Measurements from ENCODE around the gene ART1.

The ART1 gene

DNA sequence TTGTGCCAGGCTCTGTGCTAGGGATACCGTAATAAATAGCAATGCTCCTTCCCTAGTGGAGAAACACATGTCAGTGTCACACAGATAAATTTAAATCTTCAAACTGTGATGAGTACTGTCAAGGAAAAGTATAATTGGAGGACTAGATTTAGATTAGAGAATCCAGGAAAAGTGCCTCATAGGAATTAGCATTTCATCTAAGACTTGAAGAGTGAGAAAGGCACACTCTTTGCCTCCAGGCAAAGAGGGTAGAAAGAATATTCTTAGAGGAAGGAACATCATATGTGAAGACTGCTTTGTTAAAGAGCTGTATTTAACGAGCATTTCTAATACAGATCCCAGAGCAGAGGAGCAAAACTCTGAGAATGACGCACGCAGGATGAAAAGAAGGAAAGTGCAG is 34.1 kb upstream of the ART1 start:
- no peak for DNase-seq (ENCODE audit: low spot score)
- H3K27ac ChIP-seq, result no peak overlapping the region
- ChIA-PET POLR2A (ENCODE audit: low non-redundant PET) (no interaction called here), CTCF (no interaction called here)
- TF ChIP-seq, protein P1, sequence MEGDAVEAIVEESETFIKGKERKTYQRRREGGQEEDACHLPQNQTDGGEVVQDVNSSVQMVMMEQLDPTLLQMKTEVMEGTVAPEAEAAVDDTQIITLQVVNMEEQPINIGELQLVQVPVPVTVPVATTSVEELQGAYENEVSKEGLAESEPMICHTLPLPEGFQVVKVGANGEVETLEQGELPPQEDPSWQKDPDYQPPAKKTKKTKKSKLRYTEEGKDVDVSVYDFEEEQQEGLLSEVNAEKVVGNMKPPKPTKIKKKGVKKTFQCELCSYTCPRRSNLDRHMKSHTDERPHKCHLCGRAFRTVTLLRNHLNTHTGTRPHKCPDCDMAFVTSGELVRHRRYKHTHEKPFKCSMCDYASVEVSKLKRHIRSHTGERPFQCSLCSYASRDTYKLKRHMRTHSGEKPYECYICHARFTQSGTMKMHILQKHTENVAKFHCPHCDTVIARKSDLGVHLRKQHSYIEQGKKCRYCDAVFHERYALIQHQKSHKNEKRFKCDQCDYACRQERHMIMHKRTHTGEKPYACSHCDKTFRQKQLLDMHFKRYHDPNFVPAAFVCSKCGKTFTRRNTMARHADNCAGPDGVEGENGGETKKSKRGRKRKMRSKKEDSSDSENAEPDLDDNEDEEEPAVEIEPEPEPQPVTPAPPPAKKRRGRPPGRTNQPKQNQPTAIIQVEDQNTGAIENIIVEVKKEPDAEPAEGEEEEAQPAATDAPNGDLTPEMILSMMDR (conservative IDR thresholded peaks at IDR 0.05; ENCODE audit: low read depth), result no peak

- DNase-seq (ENCODE audit: low spot score), result no peak
- ChIA-PET CTCF (interaction anchor here (0.6 kb wide), 1 partner anchor 55 kb away, joined by 4 read pairs; no protein-coding TSS in a partner anchor), POLR2A (ENCODE audit: low non-redundant PET) (no interaction called here)
- no peak overlapping the region for H3K27ac ChIP-seq
- TF ChIP-seq, protein P1 (conservative IDR thresholded peaks at IDR 0.05; ENCODE audit: low read depth), result no peak
Observed at GRCh38 chr11:3611976-3612678, 32.8 kb upstream of the ART1 start.

DNA sequence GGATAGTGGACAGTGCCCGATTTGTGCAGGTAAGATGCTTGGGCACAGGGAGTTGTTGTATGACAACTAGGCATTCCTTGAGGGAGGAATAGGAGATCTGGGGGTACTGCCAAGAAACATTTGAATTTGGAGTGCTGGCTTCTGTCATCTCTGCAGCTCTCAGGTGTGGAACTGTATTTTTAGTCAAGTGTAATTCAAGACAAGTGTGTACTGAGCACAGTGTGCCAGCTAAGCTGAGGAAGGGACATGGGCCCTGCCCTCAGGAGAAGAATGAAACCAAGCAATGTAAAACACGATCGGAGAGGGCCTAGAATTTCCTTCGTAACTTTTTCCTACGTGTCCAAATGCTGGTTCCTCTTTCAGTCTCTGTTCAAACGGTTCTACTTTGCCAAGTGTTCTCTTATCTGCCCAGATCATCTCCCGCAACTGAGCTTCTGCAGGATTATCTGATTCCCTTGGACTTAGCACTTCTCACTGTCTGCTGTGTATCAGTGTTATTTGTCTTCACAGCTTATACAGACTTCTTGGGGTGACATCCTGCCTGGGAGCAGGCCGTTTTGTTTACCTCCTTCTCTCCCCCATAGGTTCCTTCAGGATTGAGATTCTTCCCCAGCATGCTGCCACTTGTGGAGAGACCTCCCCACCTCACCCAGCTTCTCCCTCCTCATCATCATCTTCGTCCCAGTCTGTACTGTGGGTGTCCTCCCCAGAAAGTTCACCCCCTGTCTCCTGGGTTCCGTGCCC is 30.8 kb upstream of the ART1 start:
- ChIA-PET CTCF (no interaction called here), POLR2A (ENCODE audit: low non-redundant PET) (no interaction called here)
- TF ChIP-seq, protein P1 (conservative IDR thresholded peaks at IDR 0.05; ENCODE audit: low read depth), result no peak
- no peak for DNase-seq (ENCODE audit: low spot score)
- H3K27ac ChIP-seq, result no peak overlapping the region

- CTCF ChIA-PET, result no interaction called here
- no peak overlapping the region for H3K27ac ChIP-seq
- POLR2A ChIA-PET (ENCODE audit: low non-redundant PET), result no interaction called here
- no peak for DNase-seq (ENCODE audit: low spot score)
- TF ChIP-seq, protein P1 (conservative IDR thresholded peaks at IDR 0.05; ENCODE audit: low read depth), result no peak
Observed at GRCh38 chr11:3614742-3615171, 30.2 kb upstream of the ART1 start.

- TF ChIP-seq, protein P1 (conservative IDR thresholded peaks at IDR 0.05; ENCODE audit: low read depth), result no peak
- ChIA-PET CTCF (interaction anchor here (0.5 to 0.9 kb wide), 2 partner anchors 32 to 238 kb away, joined by 3 read pairs; no protein-coding TSS in a partner anchor), POLR2A (ENCODE audit: low non-redundant PET) (no interaction called here)
- no peak for DNase-seq (ENCODE audit: low spot score)
- H3K27ac ChIP-seq, result no peak overlapping the region
Observed at GRCh38 chr11:3615998-3616397, 28.9 kb upstream of the ART1 start.

- DNase-seq (ENCODE audit: low spot score), result no peak
- CTCF ChIA-PET, result interaction anchor here (0.6 to 0.9 kb wide), 3 partner anchors 33 to 145 kb away, joined by 3 read pairs; no protein-coding TSS in a partner anchor
- TF ChIP-seq, protein P1 (conservative IDR thresholded peaks at IDR 0.05; ENCODE audit: low read depth), result no peak
- H3K27ac ChIP-seq, result no peak overlapping the region
- POLR2A ChIA-PET (ENCODE audit: low non-redundant PET), result no interaction called here
Observed at GRCh38 chr11:3616721-3617460, 28.0 kb upstream of the ART1 start.

Measured in RWPE1 (cell line).